Epithelial cell of proximal tubule (primary cell): ENCODE results near the gene TMEM150A. TPM values are rescaled to one million over a fixed set of nuclear protein-coding genes. Genes with fewer than 3 reads are reported as not detected.
"Not testable (repeated sequence)": the region's sequence is repeated elsewhere in the genome, so short reads cannot be mapped to it uniquely, and the experiment has no call there.

Source experiments
- DNase-seq: peaks from one replicate; pipeline ENCODE4 v3.0.0-alpha.2; 2011; ENCODE audit warnings: low read depth
- H3K4me3 ChIP-seq: 2 replicates; pipeline ENCODE4 v1.5.1; 2011; ENCODE audit warnings: low read depth, mild to moderate bottlenecking, low read length
- total RNA-seq: library from RNA; depleted of rRNA; stranded (reverse); fragments of >200 nt; gene quantifications from 2 replicates; pipeline ENCODE4 v1.2.3, GENCODE V29; 2015
- TF ChIP-seq, protein P1 (sequence below): conservative IDR thresholded peaks from 2 replicates; pipeline ENCODE4 v1.5.1; 2012; ENCODE audit warnings: low read depth, mild to moderate bottlenecking, low read length

Gene TMEM150A
- total RNA-seq, 1 donor from 2014 or later: 7.4 TPM

DNA sequence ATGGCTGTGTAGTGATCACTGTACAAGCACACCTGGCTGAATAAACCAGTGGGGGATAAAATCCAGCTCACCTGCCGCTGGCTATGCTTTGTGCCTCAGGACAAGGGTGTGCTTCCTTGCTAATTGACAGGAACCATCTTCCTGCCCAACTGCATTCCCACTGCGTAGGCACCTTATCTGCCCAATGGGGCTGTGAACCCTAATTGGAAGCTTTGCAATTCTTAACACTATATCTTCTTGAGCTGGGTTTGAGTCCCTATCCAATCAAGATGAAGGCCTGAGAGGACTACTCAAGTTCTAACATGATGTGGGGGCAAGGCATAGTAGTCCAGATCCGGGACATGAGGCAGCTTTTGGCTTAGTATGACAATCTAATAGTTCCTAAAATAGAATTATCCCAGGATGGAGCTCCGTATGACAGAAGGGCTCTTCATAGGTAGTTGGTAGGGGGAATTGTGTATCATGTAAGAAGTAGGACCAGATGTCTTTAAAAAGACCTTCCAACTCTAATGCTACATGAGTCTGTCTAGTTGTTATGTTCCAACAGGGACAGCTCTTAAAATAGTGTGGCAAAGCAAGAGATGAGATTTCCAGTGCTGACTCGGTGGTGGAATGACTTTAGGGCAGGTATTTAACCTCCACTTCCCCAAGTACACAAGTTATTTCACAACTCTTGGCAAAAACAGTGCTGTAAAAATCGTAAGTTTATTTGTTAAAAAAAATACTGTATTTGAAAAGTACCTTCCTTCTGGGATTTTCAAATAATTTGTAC lies 2.3 kb upstream of the TMEM150A start:
- no peak overlapping the region for H3K4me3 ChIP-seq
- TF ChIP-seq, protein P1, sequence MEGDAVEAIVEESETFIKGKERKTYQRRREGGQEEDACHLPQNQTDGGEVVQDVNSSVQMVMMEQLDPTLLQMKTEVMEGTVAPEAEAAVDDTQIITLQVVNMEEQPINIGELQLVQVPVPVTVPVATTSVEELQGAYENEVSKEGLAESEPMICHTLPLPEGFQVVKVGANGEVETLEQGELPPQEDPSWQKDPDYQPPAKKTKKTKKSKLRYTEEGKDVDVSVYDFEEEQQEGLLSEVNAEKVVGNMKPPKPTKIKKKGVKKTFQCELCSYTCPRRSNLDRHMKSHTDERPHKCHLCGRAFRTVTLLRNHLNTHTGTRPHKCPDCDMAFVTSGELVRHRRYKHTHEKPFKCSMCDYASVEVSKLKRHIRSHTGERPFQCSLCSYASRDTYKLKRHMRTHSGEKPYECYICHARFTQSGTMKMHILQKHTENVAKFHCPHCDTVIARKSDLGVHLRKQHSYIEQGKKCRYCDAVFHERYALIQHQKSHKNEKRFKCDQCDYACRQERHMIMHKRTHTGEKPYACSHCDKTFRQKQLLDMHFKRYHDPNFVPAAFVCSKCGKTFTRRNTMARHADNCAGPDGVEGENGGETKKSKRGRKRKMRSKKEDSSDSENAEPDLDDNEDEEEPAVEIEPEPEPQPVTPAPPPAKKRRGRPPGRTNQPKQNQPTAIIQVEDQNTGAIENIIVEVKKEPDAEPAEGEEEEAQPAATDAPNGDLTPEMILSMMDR: no peak
- DNase-seq: no peak

DNA sequence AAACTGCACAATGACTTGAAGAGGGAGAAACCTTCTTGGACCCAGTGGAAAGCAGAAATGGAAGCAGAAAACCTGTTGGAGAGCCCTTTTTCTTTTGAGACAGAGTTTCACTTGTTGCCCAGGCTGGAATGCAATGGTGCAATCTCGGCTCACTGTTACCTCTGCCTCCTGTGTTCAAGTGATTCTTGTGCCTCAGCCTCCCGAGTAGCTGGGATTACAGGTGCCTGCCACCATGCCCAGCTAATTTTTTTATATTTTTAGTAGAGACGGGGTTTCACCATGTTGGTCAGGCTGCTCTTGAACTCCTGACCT lies 1.6 kb upstream of the TMEM150A start:
- peak overlapping the region; percentile 83 for H3K4me3 ChIP-seq
- not testable (repeated sequence) for DNase-seq

DNA sequence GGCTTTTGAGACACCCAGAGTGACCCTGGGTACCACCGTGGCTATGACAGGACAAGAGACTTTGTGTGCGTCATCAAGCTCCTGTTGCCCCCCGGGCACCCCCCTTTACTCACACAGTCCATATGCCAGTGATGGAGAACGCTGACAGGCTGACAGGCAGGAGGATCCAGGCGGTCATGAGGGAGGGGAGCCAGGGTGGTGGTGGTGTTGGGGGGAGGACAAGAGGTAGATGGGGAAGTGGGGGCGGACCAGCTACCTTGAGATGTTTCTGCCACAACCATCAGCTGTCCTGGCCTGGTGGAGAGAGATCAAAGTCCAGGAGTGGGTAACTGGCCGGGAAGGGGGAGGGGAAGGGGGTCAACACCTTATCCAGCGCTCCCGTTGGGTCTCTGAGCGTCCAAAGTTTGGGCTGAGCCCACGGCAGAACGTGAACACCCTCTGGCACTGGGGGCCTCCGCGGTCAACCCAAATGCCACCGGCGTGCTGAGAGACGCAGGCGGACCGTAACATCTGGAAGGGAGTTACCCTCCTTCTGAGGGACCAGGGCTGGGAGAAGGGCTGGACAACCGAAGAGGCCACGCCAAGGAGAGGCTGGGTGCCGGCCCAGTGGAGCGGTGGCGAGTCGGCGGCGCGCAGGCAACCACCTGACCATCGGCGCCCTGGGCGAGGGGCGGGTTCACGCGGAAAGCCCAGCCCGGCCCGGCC lies 575 bp downstream of the TMEM150A start:
- peak overlapping the region; percentile 83 for H3K4me3 ChIP-seq
- DNase-seq: no peak
- TF ChIP-seq, protein P1: no peak

DNA sequence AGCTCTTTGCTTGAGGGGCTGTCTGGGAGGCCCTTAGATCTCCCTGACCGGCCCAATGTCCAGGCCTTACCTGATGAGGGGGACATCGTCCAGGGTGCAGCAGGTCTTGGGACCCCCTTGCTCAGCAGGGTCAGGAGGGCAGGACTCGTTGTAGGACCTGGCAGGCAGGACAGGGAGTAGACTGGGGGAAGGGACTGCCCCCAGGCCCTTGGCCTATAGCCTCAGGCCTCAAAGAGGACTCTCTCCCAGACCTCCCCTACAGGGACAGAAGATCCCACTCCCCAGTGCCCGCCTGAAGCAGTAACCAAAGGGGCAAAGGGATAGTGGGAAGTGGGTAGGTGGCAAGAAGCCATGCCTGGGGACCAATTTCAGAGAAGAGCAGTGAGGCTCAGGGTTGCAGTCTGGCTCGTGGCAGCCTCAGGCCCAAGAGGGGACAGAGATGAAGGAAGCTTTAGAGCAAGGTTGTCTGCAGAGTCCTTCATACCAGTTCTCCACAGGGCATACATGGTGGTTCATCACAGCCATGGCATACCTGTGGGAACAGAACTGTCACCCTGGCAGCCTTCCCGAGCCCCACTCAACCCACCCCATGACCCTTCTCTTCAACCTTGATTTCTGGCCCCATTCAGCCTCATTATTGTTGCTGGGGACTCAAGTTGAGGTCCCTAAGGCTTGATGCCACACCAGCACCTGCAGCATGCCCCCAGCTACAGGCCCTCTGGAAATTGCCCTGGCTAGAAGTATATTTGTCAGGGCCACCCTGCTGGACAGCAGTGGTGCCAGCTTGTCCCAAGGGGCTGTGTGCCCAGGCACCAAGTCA lies 1.3 kb downstream of the TMEM150A start:
- no peak for DNase-seq
- peak overlapping the region; percentile 83 for H3K4me3 ChIP-seq
- TF ChIP-seq, protein P1: no peak

DNA sequence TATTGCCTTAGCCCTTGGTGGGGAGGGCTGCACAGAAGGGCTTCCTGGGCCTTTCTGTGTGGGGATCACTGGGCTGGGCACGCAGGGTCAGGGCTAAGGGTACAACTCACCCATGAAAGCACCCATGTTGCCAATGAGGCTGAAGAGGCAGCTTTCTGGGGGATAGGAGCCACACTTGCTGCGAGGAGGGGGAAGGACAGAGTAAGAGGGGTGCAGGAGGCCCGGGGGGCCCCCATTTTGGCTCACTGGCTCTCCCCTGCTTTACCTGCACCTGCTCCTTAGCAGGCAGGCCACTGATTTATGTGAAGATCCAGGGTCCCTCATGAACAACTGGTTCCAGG lies 2.3 kb downstream of the TMEM150A start:
- no peak overlapping the region for H3K4me3 ChIP-seq
- no peak for DNase-seq
- TF ChIP-seq, protein P1: no peak

DNA sequence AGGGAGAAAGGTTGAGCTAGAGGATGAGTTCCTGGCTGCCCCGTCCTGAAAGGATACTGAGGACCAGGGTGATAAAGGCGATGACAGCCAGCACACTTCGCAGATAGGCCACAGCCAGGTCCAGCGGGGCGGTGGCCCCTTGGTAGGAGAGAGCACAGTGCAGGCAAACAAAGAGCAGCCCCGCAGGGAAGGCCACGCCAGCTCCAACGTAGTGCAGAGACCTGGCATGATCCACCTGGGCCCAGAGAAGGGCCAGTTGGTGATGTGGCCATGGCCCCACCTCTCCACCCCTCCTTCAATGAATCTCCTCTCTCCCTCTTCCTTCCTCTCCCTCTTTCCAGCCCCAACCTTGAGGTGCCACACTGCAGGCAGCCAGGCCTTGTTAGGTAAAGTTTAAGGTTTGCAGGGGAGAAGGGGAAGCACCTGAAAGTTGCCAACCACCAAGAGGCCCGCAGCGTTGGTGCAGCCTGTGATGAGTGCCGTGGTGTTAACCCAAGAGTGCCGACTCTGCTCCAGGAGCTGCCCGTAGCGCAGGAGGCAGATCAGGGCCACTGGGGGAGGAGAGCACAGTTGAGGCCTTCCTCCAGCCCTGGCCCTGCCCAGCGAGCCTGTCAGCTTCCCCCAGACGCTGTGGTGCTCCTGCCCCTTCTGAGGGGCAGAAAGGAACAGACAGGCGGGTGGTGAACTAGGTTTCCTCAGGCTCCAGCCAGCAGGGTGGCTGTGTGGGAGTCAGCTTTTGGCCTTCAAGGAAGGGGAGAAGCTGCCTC lies 2.8 kb downstream of the TMEM150A start:
- H3K4me3 ChIP-seq: no peak overlapping the region

More for the DNA sequence above, 2.8 kb downstream of the TMEM150A start:
- TF ChIP-seq, protein P1: no peak
- DNase-seq: no peak
